CD4-positive, alpha-beta T cell (primary cell): ENCODE data around the gene USP3. TPM values are rescaled to one million over a fixed set of nuclear protein-coding genes. Genes with fewer than 3 reads are reported as not detected.

Experiments
- ATAC-seq: fragments of 200-7000 bp; cut with Tn5 transposase; one replicate; pipeline ENCODE4 v1.10.0; 2022; ENCODE audit warnings: mild to moderate bottlenecking; ENCODE audit not compliant: poor library complexity
- CTCF ChIA-PET: fragments of 350-600 bp; sonication (Branson Sonifier 250); formaldehyde crosslinking; loops from one replicate; lab custom pipeline; 2021; ENCODE audit warnings: antibody characterized with exemption, inconsistent platforms; lab: Charles Lee
- POLR2A ChIA-PET: fragments of 350-600 bp; sonication (Branson Sonifier 250); formaldehyde crosslinking; loops from one replicate; lab custom pipeline; 2021; ENCODE audit warnings: antibody characterized with exemption, inconsistent platforms; lab: Charles Lee
- DNase-seq, 14 experiments: peaks; one replicate each; pipeline ENCODE4 v3.0.0-alpha.2; 2013 to 2020; ENCODE audit warnings: mixed read lengths in 2 of 14
- H3K27ac ChIP-seq, 2 donors: one replicate each; pipeline versions ENCODE4 v1.5.1 to v1.7.0; 2013; ENCODE audit warnings: low read length in 2 of 2, low read depth in 1 of 2, mild to moderate bottlenecking in 1 of 2
- H3K27me3 ChIP-seq, 2 experiments: 1 replicate in 1 of 2; 2 replicates in 1 of 2; pipeline versions ENCODE4 v1.6.1 to v1.7.0; 2013; ENCODE audit warnings: low read length in 2 of 2, control low read depth in 1 of 2, mild to moderate bottlenecking in 1 of 2, moderate library complexity in 1 of 2; ENCODE audit not compliant: insufficient read depth in 2 of 2, control insufficient read depth in 1 of 2
- H3K36me3 ChIP-seq: one replicate; pipeline ENCODE4 v1.6.1; 2013; ENCODE audit warnings: low read length, control low read depth; ENCODE audit not compliant: insufficient read depth
- H3K4me1 ChIP-seq: one replicate; pipeline ENCODE4 v1.6.1; 2013; ENCODE audit warnings: low read length, control low read depth; ENCODE audit not compliant: insufficient read depth
- H3K4me3 ChIP-seq: one replicate; pipeline ENCODE4 v1.5.1; 2013; ENCODE audit warnings: mild to moderate bottlenecking, low read length, moderate library complexity
- H3K9me3 ChIP-seq, 2 experiments: 1 replicate in 1 of 2; 2 replicates in 1 of 2; pipeline versions ENCODE4 v1.6.1 to v1.7.0; 2013; ENCODE audit warnings: low read length in 2 of 2, mild to moderate bottlenecking in 2 of 2, control low read depth in 1 of 2, moderate library complexity in 1 of 2; ENCODE audit not compliant: control insufficient read depth in 1 of 2, insufficient read depth in 1 of 2
- H3K27ac Mint-ChIP-seq: one replicate; pipeline ENCODE4 v1.8.0; 2020; ENCODE audit warnings: mixed read lengths
- H3K27me3 Mint-ChIP-seq: one replicate; pipeline ENCODE4 v1.8.0; 2021; ENCODE audit warnings: mixed read lengths
- H3K36me3 Mint-ChIP-seq: one replicate; pipeline ENCODE4 v1.8.0; 2021; ENCODE audit warnings: low read depth, mixed read lengths
- H3K4me1 Mint-ChIP-seq: one replicate; pipeline ENCODE4 v1.8.0; 2021; ENCODE audit warnings: low read depth, mixed read lengths
- H3K4me3 Mint-ChIP-seq: one replicate; pipeline ENCODE4 v1.8.0; 2020; ENCODE audit warnings: mild to moderate bottlenecking, mixed read lengths
- H3K9me3 Mint-ChIP-seq: one replicate; pipeline ENCODE4 v1.8.0; 2020; ENCODE audit warnings: mixed read lengths
- intact Hi-C, 2 experiments: fragments of 100-400 bp; cut with DNase I in 1 of 2; cut with micrococcal nuclease in 1 of 2; formaldehyde crosslinking; loops; one replicate each; pipeline versions ENCODE4 v1.15.1 to v1.9.0; 2023 to 2025; cut with DNase I, micrococcal nuclease
- total RNA-seq, 174 experiments: library from RNA in 2 of 174; stranded (reverse) in 2 of 174; gene quantifications; one replicate each; pipeline ENCODE4 v1.2.3 and lab custom pipeline; 2021 to 2026
- TF ChIP-seq, protein P1 (sequence below): fragments of 200-600 bp; IDR thresholded peaks from one replicate; pipeline ENCODE4 v1.8.0; 2022; ENCODE audit warnings: antibody characterized with exemption, mild to moderate bottlenecking

Gene USP3
- total RNA-seq, 2 experiments from 2014 or later: 280 to 282 TPM

DNA sequence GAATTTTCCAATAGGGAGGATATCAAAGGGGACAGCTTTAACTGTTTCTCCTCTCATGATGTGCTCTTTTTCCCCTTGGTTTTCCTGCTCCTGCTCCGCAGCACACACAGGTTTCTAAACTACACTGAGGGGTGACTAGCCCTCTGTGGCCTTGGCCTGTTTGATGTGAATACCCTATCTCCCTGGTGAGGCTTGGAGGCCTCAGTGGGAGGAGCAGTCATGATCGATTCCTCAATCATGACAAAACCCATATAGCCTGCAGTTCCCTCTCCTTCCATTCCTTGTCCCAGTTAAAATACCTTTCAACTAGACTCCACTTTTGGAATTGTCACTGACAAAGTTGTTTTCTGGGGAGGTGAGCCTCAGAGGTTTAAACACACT is 24.0 kb upstream of the USP3 start:
- Mint-ChIP-seq H3K9me3 (no peaks in the 10 kb centered on the region), H3K4me3 (peak overlapping the region; percentile 40), H3K27ac (peak overlapping the region; percentile 95), H3K36me3 (no peaks in the 10 kb centered on the region), H3K4me1 (peaks cover 78% of the 10 kb centered on the region), H3K27me3 (no peaks in the 10 kb centered on the region)
- intact Hi-C loops: no loop called here
- Histone ChIP-seq H3K27me3 (no peaks in the 10 kb centered on the region), H3K9me3 (no peaks in the 10 kb centered on the region), H3K4me1 (peaks cover 90% of the 10 kb centered on the region), H3K36me3 (no peaks in the 10 kb centered on the region), H3K27ac (peak overlapping the region; percentile 71 to 91), H3K4me3 (no peak overlapping the region)
- ATAC-seq (no peak), DNase-seq (no peak)
- CTCF ChIA-PET: interaction anchor here (0.8 to 2.9 kb wide), 6 partner anchors 14 to 62 kb away, joined by 3 to 24 read pairs (median 6); partner anchors contain the start of gene USP3
- TF ChIP-seq, protein P1, sequence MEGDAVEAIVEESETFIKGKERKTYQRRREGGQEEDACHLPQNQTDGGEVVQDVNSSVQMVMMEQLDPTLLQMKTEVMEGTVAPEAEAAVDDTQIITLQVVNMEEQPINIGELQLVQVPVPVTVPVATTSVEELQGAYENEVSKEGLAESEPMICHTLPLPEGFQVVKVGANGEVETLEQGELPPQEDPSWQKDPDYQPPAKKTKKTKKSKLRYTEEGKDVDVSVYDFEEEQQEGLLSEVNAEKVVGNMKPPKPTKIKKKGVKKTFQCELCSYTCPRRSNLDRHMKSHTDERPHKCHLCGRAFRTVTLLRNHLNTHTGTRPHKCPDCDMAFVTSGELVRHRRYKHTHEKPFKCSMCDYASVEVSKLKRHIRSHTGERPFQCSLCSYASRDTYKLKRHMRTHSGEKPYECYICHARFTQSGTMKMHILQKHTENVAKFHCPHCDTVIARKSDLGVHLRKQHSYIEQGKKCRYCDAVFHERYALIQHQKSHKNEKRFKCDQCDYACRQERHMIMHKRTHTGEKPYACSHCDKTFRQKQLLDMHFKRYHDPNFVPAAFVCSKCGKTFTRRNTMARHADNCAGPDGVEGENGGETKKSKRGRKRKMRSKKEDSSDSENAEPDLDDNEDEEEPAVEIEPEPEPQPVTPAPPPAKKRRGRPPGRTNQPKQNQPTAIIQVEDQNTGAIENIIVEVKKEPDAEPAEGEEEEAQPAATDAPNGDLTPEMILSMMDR: no peak
- POLR2A ChIA-PET: interaction anchor here (1.1 to 11.7 kb wide), 5 partner anchors 9 to 64 kb away, joined by 3 to 367 read pairs (median 9); partner anchors contain the start of gene USP3

DNA sequence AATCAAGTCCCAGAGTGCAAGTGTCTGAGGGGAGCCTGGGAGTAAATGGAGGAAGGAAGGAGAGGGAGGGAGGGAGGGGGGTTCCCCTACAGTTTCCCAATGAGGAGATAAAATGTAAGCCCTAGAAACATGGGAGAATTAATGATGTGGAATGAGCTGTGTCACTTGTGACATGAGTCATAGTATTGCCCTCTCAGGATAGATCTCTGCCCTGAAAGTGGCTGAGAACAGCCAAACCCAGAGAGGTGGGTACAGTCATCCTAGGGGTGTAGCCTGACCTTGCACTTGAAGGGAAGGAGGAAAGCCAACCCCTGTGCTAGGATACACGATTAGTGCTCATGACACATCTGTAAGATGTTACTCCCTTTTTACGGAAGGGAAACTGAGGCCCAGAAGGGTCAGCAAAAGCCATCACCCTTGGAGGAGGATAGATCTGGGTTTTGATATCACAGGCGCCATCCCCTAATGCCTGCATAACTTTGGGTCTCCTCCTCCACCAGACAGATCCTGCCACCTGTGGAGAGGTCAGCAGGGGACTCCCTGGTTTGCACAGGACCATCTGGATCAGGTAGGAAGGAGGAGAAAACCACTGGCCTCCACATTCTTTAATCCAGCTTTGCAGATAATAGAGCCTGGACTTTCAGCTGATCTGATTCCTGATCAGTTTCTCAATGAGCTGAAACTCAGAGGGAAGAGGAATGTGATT is 23.1 kb upstream of the USP3 start:
- Histone ChIP-seq H3K9me3 (no peaks in the 10 kb centered on the region), H3K36me3 (no peaks in the 10 kb centered on the region), H3K27me3 (no peaks in the 10 kb centered on the region), H3K27ac (peak overlapping the region; percentile 71 to 91), H3K4me3 (no peak overlapping the region), H3K4me1 (peaks cover 89% of the 10 kb centered on the region)
- H3K9me3 Mint-ChIP-seq: no peaks in the 10 kb centered on the region
- H3K36me3 Mint-ChIP-seq: no peaks in the 10 kb centered on the region
- H3K27me3 Mint-ChIP-seq: no peaks in the 10 kb centered on the region
- TF ChIP-seq, protein P1: no peak
- peak overlapping the region; percentile 95 for H3K27ac Mint-ChIP-seq
- CTCF ChIA-PET: interaction anchor here (1.4 to 2.9 kb wide), 4 partner anchors 14 to 25 kb away, joined by 6 to 24 read pairs (median 8); partner anchors contain the start of gene USP3
- POLR2A ChIA-PET: interaction anchor here (1.2 to 11.7 kb wide), 3 partner anchors 16 to 29 kb away, joined by 3 to 367 read pairs (median 166); partner anchors contain the start of gene USP3
- H3K4me1 Mint-ChIP-seq: peaks cover 81% of the 10 kb centered on the region
- DNase-seq (peak in 2 of 14 experiments; percentile 61 to 69), ATAC-seq (no peak)
- intact Hi-C loops: no loop called here
- peak overlapping the region; percentile 26 for H3K4me3 Mint-ChIP-seq

DNA sequence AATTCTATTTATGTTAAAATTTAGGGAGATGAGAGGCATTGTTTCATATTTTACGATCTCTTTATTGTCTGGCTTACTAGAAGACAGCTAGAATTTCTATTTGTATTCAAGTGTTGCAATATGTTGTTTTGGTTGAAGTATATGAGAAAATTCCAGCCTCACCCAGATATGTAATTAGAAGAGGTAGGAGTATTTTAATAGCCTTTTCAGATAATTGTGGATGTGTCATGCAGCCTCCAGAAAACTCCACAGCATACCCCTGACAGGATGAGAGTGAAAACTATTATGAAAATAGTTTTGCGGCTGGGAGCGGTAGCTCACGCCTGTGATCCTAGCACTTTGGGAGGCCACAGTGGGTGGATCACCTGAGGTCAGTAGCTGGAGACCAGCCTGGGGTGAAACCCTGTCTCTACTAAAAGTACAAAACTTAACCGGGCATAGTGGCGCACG is 21.5 kb upstream of the USP3 start:
- intact Hi-C loops: no loop called here
- Histone ChIP-seq H3K4me1 (peaks cover 86% of the 10 kb centered on the region), H3K27me3 (no peaks in the 10 kb centered on the region), H3K9me3 (no peaks in the 10 kb centered on the region), H3K36me3 (no peaks in the 10 kb centered on the region), H3K27ac (peak overlapping the region in 1 of 2 donors; percentile 64), H3K4me3 (no peak overlapping the region)
- DNase-seq (no peak), ATAC-seq (no peak)
- Mint-ChIP-seq H3K9me3 (no peaks in the 10 kb centered on the region), H3K27ac (peak overlapping the region; percentile 95), H3K36me3 (no peaks in the 10 kb centered on the region), H3K27me3 (no peaks in the 10 kb centered on the region), H3K4me3 (peak overlapping the region; percentile 26), H3K4me1 (peaks cover 84% of the 10 kb centered on the region)
- ChIA-PET CTCF (interaction anchor here (2.2 to 3.7 kb wide), 3 partner anchors 16 to 23 kb away, joined by 10 to 17 read pairs (median 11); partner anchors contain the start of gene USP3), POLR2A (interaction anchor here (0.8 to 11.7 kb wide), 11 partner anchors 9 to 118 kb away, joined by 3 to 367 read pairs (median 4); partner anchors contain the start of gene USP3)
- TF ChIP-seq, protein P1: no peak
